NCI-H510A treated with DMSO at 0.1 percent for 48 hours (cell line): Measurements from ENCODE around the gene TEX19.

Experiments used
- DNase-seq: peaks from one replicate; lab custom pipeline; 2025; lab: John Stamatoyannopoulos, UW

Gene TEX19, protein sequence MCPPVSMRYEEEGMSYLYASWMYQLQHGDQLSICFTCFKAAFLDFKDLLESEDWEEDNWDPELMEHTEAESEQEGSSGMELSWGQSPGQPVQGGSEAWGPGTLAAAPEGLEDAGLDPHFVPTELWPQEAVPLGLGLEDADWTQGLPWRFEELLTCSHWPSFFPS

DNA sequence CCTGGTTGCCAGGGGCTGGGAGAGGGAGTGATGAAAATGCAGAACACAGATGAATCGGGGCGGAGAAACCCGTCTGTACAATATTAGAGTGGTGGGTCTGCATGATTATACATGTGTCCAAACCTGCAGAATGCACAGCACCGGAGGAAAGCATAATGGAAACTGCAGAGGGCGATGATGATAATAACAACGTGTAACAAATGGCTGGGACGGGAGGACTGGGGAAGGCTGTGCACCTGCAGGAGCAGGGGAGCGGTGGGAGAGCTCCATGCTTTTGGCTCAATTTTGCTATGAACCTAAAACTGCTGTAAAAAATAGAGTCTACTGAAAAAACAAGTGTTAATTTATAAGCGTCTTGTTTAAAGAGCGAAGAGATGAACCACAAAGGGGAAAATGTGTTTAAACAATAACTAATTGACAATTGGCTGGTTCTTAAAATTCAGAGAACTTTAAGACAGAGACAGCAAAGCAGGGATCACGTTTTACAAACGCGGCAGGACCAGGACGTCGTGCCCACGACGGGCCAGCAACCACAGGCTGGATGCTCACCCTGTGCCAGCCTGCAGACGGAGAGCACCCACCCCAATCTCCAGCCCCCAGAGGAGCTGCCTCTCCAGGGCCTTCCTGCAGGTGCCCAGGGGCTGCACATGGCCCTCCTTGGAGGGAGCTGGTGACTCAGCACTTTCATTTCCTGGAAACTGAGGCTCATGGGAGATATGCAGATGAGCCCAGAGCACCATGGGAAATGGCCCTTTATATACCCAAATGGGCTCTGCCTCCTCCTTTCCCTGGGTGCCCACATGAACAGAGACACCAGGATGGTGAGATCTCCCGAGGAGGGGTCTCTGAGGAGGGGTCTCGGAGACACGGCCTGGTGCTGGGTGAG lies at the start of gene TEX19:
Gene TEX19 (plus strand): TSS at position 783 of the 886 bp plus-strand sequence. CDS start 2,904 bp downstream, outside the sequence.
- peak; percentile 30 for DNase-seq

DNA sequence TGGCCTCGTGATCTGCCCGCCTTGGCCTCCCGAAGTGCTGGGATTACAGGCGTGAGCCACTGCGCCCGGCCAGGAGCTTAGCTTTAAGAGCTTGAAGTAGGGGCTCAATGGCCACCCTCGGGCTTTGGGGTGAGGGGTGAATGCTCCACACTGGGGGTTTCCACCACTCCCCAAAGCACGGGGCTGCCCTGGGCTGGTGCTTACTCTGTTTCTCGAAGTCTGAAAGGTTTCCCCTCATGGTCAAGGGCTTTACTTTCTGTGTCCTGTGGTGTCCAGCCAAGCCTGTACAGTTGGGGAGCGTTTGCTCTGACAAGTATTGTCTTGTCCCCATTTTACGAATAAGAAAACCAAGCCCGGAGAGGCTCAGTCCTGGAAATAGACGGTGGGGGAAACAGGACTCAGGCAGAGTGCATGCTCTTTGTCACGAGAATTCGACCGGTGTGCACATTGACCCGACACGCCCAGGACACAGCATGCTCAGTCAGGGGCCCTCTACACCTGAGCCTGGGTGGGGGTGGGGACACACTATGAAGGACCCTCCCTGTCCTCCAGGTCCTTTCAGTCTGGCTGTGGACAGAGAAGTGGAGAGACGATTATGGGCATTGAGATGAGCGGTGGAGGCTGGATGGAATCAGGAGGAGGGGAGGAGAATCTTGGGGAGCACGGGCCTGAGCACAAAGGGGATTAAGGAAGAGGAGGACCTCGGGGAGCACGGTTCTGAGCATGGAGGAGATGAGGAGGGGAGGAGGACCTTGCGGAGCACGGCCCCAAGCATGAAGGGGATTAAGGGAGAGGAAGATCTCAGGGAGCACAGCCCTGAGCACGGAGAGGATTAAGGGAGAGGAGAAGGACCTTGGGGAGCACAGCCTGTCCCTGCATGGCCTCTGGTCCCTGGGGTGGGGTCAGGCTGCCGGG lies 49.1 kb upstream of the TEX19 start:
- DNase-seq: no peak

DNA sequence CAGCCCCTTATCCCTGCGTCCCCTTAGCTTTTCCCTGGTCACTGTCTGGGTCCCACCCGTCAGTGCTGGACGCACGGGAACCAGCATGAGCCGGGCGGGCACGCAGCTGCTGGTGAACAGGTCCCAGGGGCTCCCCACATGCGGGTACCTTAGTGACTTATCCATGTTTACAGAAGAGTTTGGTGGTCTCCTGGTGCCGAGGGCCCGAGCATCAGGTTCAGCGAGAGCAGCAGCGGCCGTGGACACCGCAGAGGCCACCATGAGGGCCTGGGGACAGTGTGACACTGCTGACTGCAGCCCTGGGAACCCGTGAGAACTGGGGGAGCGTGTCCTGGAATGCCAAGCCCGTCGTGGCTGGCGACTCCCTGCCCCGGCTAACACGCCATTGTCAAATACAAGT lies 48.2 kb upstream of the TEX19 start:
- DNase-seq: no peak

DNA sequence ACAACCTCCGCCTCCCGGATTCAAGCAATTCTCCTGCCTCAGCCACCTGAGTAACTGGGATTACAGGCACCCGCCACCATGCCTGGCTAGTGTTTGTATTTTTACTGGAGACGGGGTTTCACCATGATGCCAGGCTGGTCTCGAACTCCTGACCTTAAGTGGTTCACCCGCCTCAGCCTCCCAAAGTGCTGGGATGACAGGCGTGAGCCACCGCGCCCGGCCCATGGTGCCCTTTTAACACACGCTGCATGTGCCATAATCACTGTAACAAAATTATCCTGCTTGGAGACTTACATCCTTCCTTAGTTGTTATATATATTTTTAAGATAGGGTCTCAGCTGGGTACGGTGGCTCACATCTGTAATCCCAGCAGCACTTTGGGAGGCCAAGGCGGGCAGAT lies 47.1 kb upstream of the TEX19 start:
- no peak for DNase-seq

DNA sequence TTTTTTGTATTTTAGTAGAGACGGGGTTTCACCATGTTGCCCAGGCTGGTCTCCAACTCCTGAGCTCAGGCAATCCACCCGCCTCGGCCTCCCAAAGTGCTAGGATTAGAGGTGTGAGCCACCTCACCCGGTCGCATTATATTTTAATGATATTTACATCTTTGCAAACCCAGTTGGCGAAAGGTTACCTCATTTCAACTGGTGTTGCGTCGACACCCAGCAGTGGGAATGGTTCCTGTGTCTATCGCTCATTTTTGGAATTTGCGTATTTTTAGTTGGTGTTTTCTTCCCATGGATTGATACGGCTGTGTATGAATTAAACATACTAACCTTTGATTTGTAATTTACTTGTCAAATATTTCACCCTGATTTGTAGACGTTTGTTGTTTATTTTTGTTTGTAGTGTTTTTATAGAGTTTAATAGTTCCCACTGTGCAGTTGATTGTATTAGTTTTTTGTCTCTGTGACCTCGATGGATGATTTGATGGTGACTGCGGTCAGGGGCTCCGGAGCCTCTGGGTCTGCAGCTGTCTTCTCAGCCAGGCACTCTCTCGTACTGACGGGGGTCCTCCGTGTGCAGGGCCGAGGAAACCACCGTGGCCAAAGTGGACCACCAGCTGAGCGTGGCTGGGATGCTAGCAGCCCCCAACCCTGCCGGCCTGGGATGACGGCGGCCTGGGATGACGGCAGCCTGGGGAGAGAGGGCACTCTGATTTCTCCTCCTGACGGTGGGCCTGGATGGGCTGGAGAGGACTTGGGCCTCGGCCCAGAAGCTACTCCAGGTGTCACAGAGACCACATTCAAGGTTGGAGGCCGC lies 45.6 kb upstream of the TEX19 start:
- no peak for DNase-seq

DNA sequence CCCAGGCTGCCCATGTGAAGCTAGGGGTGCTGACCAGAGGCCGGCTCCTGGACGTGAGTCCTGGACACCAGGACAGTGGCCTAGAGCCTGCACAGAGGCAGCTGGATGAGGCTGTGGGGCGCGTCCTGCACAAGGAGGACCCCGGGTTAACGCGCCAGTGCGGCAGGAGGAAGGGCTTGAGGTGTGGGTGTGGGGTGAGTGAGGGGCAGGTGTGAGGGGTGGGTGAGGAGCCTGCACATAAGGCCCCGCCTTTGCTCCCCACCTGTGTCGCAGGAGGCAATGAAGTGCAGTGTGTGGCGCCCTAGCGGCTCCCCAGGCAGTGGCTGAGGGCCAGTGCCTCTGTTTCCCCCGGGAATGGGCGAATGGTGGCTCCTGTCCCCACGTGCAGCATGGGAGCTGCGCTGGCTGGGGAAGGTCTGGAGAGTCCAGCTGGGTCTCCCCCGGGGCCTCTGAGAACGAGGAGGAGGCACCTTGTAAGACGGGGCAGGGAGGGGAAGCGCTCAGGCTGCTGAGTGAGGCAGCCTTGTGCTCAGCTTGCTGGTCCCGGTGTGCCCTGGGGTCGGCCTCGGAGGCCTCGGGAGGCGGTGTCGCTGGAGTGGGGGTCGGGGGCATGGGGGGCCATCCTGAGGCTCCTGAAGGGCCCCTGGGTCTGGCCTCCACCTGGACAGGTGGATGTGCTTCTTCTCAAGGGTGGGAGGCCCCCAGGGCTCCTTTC lies 44.9 kb upstream of the TEX19 start:
- no peak for DNase-seq

DNA sequence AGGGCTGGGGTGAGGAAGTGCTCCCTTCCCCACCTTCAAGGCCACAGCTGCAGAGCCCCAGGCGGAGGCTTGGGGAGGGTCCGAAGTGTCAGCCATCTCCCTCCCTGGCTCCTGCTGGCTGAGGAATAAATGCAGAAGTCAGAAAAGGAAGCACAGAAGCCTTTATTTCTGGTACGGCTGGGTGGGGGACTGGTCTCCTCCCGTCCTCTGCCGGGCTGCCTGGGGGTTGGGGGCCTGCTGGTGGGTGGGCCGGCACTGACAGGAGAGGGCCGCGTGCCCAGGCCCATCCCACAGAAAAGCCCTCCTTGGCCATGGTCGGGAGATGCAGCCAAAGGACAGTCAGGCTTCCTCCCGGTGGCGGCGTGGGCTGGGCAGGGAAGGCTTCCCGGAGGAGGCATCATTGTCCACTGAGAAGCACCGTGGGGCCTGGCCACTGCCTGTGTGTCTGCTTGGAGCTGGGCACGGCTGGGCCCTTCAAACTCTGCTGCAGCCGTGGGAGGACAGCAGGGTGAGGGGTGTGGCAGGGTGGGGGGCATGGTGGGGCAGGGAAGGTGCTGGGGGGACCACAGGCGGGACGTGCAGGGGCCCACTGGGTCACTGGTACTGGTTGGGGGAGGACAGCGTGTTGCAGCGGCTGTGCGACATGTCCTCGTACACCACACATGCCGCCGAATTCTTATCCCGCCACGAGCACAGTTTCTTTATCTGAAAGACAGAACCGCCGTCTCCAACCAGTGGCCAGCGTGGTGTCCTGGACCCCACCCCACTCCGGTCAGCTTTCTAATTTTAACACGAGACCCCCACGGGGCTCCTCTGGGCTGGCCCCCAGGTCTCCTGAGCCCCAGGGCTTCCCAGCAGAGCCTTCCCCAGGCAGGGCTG lies 44.1 kb upstream of the TEX19 start:
- no peak for DNase-seq

DNA sequence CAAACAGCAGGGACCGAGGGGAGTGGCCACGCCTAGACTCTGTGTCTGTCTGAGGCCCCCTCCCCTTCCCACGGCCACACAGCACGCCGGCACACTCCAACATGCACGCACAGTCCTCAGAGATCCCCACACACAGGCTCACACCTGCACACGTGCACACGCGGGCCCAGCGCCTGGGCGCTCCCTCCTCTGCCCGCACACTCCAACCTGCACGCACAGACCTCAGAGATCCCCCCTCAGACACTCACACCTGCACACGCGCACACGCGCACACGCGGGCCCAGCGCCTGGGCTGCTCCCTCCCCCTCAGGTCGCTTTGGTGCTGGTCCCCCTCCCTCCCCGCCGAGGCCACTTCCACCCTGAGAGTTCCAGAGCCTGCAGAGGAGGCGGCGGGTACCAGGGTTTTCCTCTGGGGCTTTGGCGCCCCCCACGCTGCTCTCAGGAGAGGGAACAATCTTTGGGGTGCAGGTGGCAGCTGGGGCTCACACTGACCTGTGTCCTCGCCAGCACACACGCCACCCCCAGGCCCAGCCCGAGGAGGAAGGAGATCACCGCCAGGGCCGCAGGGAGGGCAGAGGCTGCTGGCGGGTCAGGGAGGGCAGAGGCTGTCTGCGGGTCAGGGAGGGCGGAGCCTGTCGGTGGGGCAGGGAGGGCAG lies 43.2 kb upstream of the TEX19 start:
- no peak for DNase-seq

DNA sequence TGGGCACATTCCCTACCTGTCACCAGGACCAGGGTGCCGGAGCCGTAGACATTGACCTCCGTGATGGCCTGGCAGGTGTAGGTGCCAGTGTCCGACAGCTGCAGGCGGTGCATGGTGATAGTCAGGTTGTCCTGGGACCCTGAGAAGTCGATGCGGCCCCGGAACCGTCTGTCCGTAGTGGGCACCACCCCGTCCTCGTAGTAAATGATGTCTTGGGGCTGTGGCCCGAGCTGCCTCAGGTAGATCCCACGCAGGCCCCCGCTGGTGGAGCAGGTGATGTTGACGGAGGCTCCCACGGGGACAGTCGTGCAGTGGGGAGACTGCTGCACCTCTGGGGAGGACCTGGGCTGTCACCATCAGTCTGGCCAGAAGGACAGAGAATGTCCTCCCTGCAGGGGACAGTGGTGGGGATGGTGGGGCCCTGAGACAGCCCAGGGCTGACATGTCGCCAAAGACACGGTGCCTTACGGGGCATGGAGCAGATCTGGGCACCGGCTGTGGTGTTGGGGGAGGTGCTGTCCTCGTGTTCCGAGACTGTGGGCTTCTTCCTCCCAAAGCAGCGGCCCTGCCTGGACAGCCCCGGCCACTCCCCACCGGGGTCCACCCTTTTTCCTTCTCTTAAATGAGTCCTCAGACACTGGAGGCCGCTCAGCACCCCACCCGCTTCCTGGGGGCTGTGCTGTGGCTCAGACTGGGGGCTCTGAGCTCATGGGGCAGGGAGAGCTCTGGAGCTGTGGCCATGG lies 42.2 kb upstream of the TEX19 start:
- no peak for DNase-seq

DNA sequence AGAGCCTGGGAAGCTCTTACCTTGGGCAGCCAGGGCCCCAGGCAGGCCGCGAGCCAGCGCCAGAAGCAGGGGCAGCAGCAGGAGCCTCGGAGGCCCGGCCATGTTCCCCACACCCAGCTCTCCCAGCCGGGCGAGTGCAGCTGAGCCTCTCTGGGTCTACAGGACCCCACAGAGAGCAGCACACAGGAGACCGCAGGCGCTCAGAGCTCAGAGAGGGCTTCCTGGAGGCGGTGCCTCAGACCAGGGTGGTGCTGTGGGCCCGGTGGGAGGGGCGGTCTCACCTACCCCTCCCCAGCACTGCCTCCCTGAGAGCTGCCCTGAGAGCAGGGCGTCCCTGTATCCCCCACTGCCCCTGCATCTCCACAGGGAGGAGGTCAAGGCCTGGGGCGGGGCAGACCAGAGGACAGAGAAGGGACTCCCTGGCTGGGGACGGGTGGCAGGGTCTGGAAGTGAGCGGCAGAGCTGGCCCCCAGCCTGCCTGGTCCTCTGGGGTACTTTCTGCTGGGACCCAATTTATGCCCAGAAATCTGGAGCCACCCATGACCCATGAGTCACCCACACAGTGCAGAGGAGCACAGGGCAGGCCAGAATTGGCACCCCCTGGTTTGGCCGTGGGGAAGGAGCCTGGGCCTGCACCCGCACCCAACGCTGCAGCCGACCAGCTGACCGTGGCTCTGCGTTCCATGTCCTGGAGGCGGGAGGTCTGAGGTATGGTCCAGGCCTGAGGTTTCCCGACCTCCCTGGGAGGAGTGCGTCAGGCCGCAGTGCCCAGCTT lies 41.5 kb upstream of the TEX19 start, which contains the start of gene CD7:
Gene CD7 (minus strand): TSS at position 215 of the 775 bp plus-strand sequence. CDS start 113 bp downstream, at position 102.
- no peak for DNase-seq

DNA sequence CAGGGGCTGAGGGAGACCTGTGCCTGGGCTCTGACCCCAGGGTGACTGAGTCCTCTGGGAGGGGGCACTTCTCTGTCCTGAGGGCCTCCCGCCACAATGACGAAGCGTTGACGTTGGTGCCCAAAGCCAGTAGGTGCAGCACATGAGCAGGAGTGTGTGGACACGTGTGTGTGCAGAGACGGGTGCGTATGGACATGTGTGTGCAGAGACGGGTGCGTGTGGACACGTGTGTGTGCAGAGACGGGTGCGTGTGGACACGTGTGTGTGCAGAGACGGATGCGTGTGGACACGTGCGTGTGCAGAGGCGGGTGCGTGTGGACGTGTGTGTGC lies 40.9 kb upstream of the TEX19 start:
- DNase-seq: no peak

DNA sequence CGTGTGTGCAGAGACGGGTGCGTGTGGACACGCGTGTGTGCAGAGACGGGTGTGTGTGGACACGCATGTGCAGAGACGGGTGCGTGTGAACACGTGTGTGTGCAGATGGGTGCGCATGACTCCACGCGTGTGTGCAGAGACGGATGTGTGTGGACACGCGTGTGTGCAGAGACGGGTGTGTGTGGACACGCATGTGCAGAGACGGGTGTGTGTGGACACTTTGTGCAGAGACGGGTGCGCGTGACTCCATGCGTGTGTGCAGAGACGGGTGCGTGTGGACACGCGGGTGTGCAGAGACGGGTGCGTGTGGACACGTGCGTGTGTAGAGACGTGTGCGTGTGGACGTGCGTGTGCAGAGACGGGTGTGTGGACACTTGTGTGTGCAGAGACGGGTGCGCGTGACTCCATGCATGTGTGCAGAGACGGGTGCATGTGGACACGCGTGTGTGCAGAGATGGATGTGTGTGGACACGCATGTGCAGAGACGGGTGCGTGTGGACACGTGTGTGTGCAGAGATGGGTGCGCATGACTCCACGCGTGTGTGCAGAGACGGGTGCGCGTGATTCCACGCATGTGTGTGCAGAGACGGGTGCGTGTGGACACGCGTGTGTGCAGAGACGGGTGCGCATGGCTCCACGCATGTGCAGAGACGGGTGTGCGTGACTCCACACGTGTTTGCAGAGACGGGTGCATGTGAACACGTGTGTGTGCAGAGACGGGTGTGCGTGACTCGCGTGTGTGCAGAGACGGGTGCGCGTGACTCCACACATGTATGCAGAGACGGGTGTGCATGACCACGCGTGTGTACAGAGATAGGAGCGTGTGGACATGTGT lies 40.1 kb upstream of the TEX19 start:
- DNase-seq: no peak

DNA sequence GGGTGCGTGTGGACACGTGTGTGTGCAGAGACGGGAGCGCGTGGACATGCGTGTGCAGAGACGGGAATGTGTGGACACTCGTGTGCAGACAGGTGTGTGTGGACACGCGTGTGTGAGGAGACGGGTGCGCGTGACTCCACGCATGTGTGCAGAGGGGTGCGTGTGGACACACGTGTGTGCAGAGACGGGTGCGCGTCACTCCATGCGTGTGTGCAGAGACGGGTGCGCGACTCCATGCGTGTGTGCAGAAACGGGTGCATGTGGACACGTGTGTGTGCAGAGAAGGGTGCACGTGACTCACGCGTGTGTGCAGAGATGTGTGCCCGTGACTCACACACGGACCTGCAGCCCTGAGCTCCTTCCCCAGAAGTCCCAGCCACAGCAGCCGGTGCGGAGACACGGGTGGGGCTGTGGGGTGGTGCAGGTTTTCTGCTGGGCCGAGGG lies 39.4 kb upstream of the TEX19 start:
- DNase-seq: no peak

DNA sequence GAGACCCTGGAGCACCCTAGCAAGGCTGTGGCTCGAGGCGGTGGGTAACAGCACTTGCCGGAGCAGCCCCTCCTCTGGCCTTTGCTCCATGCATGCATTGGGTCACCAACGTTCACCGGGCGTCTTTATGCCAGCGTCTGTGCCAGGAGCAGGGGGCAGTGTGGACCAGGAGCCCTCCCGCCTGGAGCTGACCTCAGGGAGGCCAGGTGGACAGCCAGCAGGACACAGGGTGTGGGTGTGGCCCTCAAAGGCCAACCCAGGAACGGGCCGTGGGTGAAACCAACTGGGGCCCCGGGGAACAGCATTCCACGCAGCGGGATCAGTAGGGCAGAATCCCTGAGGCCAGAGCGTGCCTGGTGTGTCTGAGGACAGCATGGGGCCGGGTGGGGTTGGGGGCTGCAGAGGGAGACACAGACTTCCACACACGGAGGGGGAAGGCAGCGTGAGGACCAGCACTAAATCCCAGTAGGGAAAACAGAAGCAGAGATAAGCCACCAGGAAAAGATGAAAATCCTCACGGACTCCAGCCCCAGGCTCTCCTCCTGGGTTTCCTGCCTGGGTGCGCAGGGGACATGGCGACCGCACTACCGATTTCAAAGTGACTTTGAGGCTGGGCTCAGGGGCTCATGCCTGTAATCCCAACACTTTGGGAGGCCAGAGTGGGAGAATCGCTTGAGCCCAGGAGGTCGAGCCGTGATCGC lies 38.8 kb upstream of the TEX19 start:
- no peak for DNase-seq

DNA sequence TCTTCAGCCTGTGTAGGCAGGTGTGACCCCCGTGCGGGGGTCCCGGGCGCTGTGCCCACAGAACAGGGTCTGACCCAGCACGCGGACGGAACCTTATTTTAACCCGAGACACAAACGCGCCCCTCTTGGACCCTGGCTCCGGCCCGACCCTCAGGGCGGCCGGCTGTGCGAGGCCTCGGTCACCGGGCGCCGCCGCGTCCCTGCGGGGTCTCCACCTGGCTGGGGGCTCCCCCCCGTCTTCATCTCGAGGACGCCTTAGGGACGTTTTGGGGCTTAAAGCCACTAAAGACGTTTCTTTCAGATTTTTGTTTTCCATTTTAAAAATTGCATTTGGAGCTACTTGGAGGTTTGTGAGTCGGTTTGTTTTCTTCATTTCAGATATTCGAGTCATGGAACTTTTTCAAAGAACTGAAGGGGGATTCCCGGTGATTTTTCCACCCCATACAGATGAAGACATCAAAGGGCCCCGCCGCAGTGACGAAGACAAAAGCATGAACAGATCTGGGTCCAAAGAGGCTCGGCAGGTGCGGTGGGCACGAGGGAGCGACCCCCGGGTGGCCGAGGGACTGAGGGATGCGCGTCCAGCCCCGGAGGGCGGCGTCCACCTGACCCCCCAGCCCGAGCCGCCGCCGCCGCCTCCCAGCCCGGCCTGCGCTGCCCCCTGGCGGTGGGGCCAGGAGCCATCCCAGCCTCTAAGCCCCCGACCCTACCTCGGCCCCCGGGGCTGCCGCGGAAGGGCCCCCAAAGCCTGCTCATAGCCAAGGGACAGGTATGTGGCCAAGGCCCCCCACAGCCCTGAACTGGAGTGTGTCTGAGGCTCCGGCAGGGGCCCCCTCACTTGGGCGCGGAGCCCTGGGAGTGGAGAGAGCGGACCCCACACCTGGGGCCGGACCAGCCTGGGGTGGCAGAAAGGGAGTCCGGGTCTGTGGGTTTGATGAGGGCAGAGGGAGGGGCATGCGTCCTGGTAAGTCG lies 37.8 kb upstream of the TEX19 start:
- no peak for DNase-seq
